ENCODE results near the gene MTFR2.

- TF ChIP-seq NFRKB (IDR thresholded peaks at IDR 0.05) (peak; percentile 94), LEF1 (IDR thresholded peaks at IDR 0.05; ENCODE audit: borderline replicate concordance) (no peak), FOXK2 (IDR thresholded peaks at IDR 0.05) (no peak), TARDBP (IDR thresholded peaks at IDR 0.05) (no peak), SP1 (IDR thresholded peaks at IDR 0.05) (no peak), ARNT (IDR thresholded peaks at IDR 0.05) (no peak), BHLHE40 (IDR thresholded peaks at IDR 0.05; ENCODE audit: borderline replicate concordance) (no peak), HDGF (IDR thresholded peaks at IDR 0.05; ENCODE audit: borderline replicate concordance) (no peak; the same call in 1 of the 2 replicates), SUZ12 (IDR thresholded peaks at IDR 0.05) (no peak), FOXM1 (IDR thresholded peaks at IDR 0.05; ENCODE audit: borderline replicate concordance) (no peak), ZNF384 (IDR thresholded peaks at IDR 0.05) (no peak), L3MBTL2 (conservative IDR thresholded peaks at IDR 0.05) (no peak; the same call in 1 of the 2 replicates), ELF4 (IDR thresholded peaks at IDR 0.05) (peak; percentile 84), PKNOX1 (IDR thresholded peaks at IDR 0.05) (peak; percentile 75)
Measured at GRCh38 chr6:136289579-136290409, 39.7 kb upstream of the MTFR2 start, which contains the start of gene BCLAF1.

All from HEK293T (cell line).